SK-N-MC (cell line): ENCODE results near the gene ABO.
"Not testable (repeated sequence)": the region's sequence is repeated elsewhere in the genome, so short reads cannot be mapped to it uniquely, and the experiment has no call there.

ENCODE experiments used
- DNase-seq: peaks from one replicate; pipeline ENCODE4 v3.0.0-alpha.2; 2011; ENCODE audit warnings: low read depth, low spot score
- H3K27ac ChIP-seq: fragments of 200-600 bp; sonication (generic); 2 replicates; pipeline ENCODE4 v1.5.1; 2016; ENCODE audit warnings: mixed run types
- H3K36me3 ChIP-seq: fragments of 200-600 bp; sonication (generic); 2 replicates; pipeline ENCODE4 v1.6.1; 2017; ENCODE audit warnings: antibody characterized with exemption, low read length, mixed read lengths; ENCODE audit not compliant: insufficient read depth
- H3K4me3 ChIP-seq: fragments of 200-600 bp; sonication (generic); 2 replicates; pipeline ENCODE4 v1.5.1; 2016
- H3K9ac ChIP-seq: fragments of 200-600 bp; sonication (generic); 2 replicates; pipeline ENCODE4 v1.8.0; 2017; ENCODE audit warnings: mixed run types, mixed read lengths; ENCODE audit not compliant: insufficient read length
- H3K9me3 ChIP-seq: fragments of 200-600 bp; sonication (generic); 2 replicates; pipeline ENCODE4 v1.6.1; 2017; ENCODE audit warnings: low read depth, mild to moderate bottlenecking, antibody characterized with exemption, low read length, moderate library complexity, mixed read lengths
- EZH2 ChIP-seq: fragments of 200-600 bp; sonication (generic); IDR thresholded peaks from one replicate; pipeline ENCODE4 v1.6.1; 2017; ENCODE audit warnings: antibody characterized with exemption
- FOXP2 ChIP-seq: optimal IDR thresholded peaks from 2 replicates; pipeline ENCODE3; 2011; ENCODE audit warnings: mild to moderate bottlenecking, moderate library complexity; ENCODE audit not compliant: insufficient read depth; ENCODE audit errors: extremely low read length, control extremely low read depth
- POLR2AphosphoS5 ChIP-seq: IDR thresholded peaks from 2 replicates; pipeline ENCODE4 v1.6.1; 2012; ENCODE audit warnings: mild to moderate bottlenecking, low read depth, low read length, borderline replicate concordance

The ABO gene

GRCh38 chr9:133269537-133270362 is 5.3 kb downstream of the ABO start:
- Histone ChIP-seq H3K9ac (no peak overlapping the region), H3K4me3 (no peak overlapping the region), H3K36me3 (no peaks in the 10 kb centered on the region), H3K9me3 (no peaks in the 10 kb centered on the region), H3K27ac (no peak overlapping the region)
- no peak for TF ChIP-seq POLR2AphosphoS5
- DNase-seq: no peak

DNA sequence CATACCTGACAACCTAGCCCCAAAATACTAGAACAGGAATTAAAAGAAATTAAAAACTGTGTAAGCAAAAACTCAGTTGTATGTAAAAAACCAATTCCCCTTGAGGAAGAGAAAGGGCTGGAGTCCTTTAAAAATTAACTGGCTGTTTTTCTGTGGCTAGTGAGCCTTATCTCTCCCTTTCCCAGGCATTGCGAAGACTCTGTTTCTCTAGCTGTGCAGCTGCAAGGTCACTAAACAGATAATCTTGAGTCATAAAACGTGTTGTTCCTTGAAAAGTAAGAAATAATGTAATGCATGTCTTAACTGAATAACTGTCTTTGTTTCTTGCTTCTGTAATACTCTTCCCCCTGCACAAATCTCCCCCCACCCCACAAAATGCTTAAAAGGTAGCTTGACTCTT is 5.9 kb downstream of the ABO start:
- H3K9me3 ChIP-seq, H3K36me3 ChIP-seq, DNase-seq, H3K27ac ChIP-seq, H3K9ac ChIP-seq, H3K4me3 ChIP-seq: not testable (repeated sequence)

DNA sequence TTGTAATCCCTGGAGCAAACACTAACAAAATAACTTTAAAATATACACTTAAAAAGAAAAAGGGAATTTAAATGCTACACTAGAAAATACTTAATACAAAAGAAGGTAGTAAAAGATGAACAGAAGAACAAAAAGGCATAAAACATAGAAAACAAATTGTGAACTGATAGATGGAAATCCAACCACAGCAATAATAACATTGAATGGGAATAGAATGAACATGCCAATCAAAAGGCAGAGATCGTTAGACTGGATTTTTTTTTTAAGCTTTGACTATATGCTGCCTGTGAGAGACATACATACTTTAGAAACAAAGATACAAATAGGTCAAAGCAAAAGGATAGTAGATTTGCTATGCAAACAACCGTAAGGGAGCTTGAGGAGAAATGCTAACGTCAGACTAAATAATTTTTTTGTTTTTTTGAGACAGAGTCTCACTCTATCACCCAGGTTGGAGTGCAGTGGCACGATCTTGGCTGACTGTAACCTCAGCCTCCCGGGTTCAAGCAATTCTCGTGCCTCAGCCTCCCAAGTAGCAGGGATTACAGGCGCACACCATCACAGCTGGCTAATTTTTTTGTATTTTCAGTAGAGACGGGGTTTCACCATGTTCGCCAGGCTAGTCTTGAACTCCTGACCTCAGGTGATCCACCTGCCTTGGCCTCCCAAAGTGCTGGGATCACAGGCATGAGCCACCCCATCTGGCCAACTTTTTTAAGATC is 6.5 kb downstream of the ABO start:
- Histone ChIP-seq H3K36me3 (no peaks in the 10 kb centered on the region), H3K4me3 (no peak overlapping the region), H3K9me3 (no peaks in the 10 kb centered on the region), H3K9ac (no peak overlapping the region), H3K27ac (no peak overlapping the region)
- no peak for DNase-seq
- TF ChIP-seq POLR2AphosphoS5 (no peak), EZH2 (no peak)

- TF ChIP-seq EZH2 (no peak), POLR2AphosphoS5 (no peak), FOXP2 (no peak)
- no peak for DNase-seq
- no peak overlapping the region for H3K9ac ChIP-seq
- no peaks in the 10 kb centered on the region for H3K36me3 ChIP-seq
- H3K9me3 ChIP-seq: no peaks in the 10 kb centered on the region
- H3K27ac ChIP-seq: no peak overlapping the region
- no peak overlapping the region for H3K4me3 ChIP-seq
These were observed 10.7 kb downstream of the ABO start for GRCh38 chr9:133264235-133264764.

DNA sequence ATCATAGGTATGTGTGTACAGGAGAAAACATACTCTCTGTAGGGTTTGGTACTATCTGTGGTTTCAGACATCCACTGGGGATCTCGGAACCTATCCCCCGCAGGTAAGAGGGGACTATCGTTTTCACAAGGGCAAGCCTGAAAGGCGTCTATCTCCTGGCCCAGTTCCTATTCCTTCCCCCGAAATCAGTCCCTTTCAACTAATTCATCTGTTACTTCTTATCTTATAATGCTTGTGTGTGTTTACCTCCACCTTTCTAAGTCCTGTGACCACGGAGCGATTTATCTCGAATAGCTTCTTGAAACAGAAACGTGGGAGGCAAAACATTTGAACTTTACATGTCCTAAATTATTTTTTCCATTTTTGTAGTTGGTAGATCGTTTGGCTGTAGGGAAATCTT is 11.4 kb downstream of the ABO start:
- Histone ChIP-seq H3K4me3 (no peak overlapping the region), H3K27ac (no peak overlapping the region), H3K9me3 (no peaks in the 10 kb centered on the region), H3K9ac (no peak overlapping the region), H3K36me3 (no peaks in the 10 kb centered on the region)
- no peak for DNase-seq
- no peak for TF ChIP-seq POLR2AphosphoS5
- no peak for TF ChIP-seq EZH2
- no peak for TF ChIP-seq FOXP2

DNA sequence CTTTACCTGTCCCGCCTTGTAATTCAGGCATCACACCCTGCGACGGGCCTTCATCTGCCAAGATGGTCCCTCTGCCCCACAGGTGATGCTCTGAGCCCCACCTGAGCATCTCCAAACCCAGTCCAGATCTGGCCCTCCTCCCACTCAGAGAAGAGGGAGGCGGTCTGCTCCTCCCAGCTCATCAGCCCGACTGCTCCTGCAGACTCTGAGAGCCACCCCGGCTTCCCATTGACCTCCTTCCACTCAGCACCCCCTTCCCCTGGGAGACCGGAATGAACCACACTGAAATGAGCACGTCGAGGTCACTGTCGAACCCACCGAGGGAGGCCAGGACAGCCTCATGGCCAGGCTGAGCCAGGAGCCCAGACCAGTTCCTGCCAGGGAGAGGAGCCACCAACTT is 12.8 kb downstream of the ABO start:
- TF ChIP-seq POLR2AphosphoS5 (no peak), FOXP2 (no peak), EZH2 (no peak)
- Histone ChIP-seq H3K27ac (no peak overlapping the region), H3K4me3 (no peak overlapping the region), H3K9ac (no peak overlapping the region), H3K9me3 (no peaks in the 10 kb centered on the region), H3K36me3 (no peaks in the 10 kb centered on the region)
- no peak for DNase-seq

DNA sequence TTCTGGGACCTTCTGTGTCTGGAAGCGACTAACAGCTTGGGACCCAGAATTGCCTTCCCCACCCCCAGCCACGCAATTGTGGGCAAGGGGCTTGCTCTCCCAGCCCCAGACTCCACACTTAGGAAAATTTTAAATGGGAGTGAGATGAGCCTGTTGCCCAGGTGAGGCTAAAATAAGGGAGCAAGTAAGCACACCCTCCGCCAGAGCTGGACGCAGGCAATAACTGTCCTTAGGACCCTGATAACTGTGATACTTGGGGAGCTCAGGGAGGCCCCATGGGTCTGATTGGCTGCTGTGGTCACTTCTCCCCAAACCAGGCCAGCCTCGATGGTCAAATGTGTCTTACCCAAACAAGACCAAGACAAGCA is 13.3 kb downstream of the ABO start:
- Histone ChIP-seq H3K9ac (no peak overlapping the region), H3K27ac (no peak overlapping the region), H3K9me3 (no peaks in the 10 kb centered on the region), H3K4me3 (no peak overlapping the region), H3K36me3 (no peaks in the 10 kb centered on the region)
- TF ChIP-seq FOXP2 (no peak), POLR2AphosphoS5 (no peak), EZH2 (no peak)
- no peak for DNase-seq

GRCh38 chr9:133261103-133261752 is 13.8 kb downstream of the ABO start:
- no peak for TF ChIP-seq FOXP2
- no peak for TF ChIP-seq EZH2
- TF ChIP-seq POLR2AphosphoS5: no peak
- DNase-seq: no peak
- no peak overlapping the region for H3K9ac ChIP-seq
- H3K9me3 ChIP-seq: no peaks in the 10 kb centered on the region
- no peak overlapping the region for H3K4me3 ChIP-seq
- no peak overlapping the region for H3K27ac ChIP-seq
- H3K36me3 ChIP-seq: no peaks in the 10 kb centered on the region
